Hippocampal formation (tissue), 2 donors: ENCODE measurements around the gene KANK2.
"Not testable (repeated sequence)": the region's sequence is repeated elsewhere in the genome, so short reads cannot be mapped to it uniquely, and the experiment has no call there.

Experiments
- DNase-seq, 2 donors: peaks; one replicate each; lab custom pipeline; 2025; lab: John Stamatoyannopoulos, UW

The KANK2 gene

DNA sequence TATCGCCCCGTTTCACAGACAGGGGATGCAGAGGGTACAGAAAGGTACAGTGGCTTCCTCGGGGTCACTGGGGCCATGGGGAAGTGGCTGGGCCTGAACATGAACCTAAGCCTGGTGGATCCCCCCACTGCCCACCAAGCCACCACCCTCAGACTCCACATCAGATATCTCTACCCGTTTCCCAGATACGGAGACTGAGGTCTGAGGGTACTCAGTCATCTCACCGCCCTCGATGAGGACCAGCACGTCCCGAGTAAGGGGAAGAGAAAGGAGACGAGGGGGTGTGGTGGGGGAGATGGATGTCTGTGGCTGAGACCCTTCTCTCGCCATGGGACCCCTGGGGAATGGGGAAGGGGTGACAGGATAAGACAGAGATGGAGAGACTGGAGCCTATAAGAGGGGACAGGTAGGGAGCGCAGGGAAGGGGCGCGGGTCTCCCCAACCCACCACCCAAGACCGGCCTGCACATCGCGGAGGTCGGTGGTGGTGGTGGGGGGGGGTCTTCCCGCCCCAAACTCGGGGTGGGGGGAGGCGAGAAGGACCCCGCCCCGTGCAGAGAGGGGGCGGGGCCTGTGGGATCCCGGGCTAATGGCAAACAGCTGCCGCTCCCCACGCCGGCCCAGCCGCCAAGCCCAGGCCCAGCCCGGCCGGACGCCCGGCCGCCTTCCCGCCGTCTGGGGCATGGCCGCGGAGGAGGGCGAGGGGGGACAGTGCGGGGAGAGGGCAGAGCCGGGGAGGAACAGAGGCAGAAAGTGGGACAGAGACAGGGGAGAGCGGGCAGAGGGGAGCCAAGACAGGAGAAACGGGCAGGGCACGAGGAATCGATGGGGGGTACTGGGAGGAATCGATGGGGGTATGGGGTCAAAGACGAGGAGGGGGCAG, 698 bp downstream of the KANK2 start:
- no peak for DNase-seq

GRCh38 chr19:11195681-11196080, 1.7 kb downstream of the KANK2 start:
- DNase-seq = no peak

DNA sequence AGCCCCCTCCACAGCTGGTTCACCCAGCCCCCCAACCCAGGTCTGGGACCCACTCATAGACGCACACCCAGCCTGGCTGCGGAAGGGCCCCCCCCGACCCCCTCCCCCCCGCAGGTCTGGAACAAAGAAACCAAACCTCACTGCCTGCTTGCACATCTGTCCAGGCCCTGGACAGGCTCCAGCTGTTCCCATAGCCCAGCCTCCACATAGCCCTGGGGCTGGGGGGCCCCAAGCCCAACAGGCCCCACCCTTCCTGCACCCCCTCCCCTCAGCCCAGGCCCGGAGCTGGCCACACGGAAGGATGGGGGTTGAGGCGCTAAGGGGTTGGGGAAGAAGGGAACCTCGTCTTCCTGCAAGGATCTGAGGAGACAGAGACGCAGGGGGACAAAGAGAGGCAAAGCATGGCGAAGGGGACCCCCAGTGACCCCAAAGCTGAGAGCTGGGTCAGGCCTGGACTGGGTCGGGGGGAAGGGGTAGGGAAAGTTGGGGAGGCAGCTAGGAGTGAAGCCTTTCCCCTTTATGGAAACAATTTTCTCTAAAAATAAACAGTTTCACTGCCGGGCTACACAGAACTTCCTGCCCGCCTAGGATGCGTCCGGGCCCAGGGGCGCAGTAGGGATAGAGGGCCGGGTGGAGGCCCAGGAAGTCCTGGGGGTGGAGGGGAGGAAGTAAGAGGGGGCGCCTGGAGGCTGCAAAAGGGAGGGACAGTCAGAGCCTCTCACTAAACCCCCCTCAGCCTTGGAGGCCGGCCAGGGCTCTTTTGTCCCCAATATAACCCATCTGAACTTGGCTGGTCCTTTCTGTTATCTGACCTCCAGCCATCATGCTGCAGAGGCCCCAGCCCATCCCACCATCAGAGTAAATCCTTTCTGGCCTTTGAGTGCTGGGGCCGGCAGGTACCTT, 2.4 kb downstream of the KANK2 start:
- no peak for DNase-seq

DNA sequence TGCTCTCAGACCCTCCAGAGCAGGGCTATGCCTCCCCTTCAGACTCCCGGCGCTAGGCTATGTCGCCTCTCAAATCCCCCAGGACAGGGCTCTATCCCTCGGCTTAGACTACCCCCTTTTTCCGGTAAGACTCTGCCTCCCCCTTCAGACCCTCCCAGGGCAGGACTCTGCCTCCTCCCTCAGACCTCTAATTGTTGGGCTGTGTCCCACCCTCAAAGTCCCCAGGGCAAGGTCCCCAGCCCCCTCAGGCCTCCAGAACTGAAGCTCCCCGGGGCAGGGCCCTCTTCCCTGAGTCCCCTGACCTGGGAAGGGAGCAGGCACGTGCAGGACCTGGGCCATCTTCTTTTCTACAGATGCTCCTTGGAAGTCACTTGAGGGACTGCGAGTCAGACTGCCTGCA, 3.2 kb downstream of the KANK2 start:
- no peak for DNase-seq

DNA sequence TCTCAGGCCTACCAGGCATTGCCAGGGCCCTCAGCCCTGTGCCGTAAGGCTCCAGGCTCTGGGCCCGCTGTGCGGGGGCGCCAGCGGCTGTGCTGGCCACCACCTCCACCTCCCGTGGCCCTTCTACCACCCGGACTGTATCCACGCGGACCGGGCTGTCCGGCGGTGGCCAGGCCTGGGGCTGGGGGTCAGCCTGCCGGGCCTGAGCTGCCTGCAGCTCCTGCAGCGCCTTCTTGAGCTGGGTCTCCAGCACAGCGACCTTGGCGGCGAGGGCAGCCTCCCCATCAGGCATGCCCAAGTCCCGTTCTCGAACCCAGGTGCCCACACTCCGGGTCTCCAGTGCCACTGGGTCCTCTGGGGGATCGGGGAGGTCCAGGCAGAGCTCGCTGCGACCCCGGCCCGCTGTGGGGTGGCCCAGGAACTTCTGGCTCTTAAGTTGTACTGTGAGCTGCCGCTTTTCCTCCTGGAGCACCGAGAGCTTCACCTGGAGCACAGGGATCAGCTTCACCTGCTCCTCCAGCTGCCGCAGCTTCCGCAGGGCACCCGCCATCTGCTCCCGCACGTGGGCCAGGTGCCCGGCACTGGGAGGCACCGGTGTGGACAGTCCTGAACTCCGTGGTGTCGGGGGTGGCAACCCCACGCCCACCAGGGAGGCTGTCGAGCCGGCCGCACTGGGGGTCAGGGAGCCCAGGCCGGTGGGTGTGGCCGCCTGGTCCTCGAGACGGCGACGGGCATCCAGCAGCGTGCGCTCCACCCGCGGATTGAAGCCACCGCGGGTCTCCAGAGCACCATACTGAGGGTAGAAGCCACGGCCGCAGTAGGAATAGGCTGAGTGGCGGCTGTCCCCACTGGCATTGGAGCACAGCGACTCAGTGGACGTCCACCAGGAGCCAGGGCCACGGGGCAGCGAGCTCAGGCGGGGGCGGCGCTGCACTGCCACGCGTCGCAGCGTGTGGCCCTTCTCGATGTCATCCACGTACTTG, 4.1 kb downstream of the KANK2 start:
- no peak for DNase-seq

DNA sequence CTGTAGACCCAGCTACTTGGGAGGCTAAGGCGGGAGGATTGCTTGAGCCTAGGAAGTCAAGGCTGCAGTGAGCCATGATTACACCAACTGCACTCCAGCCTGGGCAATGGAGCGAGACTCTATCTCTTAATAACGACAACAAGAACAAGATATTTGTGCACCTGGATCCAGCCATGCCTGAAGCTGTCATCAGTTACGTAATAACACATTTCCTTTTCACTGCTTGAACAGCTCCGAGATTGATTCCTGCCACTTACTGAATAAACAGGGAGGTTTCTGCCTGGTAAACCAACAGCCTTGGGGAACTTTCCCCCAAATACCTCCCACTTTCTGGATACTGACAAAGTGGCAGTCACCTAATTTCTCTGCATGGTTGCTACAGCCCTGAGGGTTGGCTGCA, 5.4 kb downstream of the KANK2 start:
- no peak for DNase-seq

GRCh38 chr19:11191273-11191755, 6.0 kb downstream of the KANK2 start:
- DNase-seq = no peak

GRCh38 chr19:11190501-11190900, 6.8 kb downstream of the KANK2 start:
- no peak for DNase-seq

- no peak for DNase-seq
These were observed 9.9 kb downstream of the KANK2 start for GRCh38 chr19:11187441-11187840.

- DNase-seq = no peak
These were observed 14.4 kb downstream of the KANK2 start for GRCh38 chr19:11182994-11183393.

DNA sequence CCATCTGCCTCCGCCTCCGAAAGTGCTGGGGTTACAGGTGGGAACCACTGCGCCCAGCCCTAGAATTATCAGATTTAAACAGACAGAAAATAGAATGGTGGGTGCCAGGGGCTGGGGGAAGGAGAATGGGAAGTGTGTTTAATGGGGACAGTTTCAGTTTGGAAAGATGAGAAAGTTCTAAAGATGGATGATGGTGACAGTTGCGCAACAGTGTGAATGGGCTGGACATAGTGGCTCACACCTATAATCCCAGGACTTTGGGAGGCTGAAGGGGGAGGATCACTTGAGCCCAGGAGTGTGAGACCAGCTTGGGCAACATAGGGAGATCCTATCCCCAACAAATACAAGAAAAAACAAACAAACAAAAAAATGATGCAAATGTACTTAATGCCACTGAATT, 15.9 kb downstream of the KANK2 start:
- no peak for DNase-seq

- DNase-seq = not testable (repeated sequence)
These were observed 16.4 kb downstream of the KANK2 start for GRCh38 chr19:11180975-11181374.

DNA sequence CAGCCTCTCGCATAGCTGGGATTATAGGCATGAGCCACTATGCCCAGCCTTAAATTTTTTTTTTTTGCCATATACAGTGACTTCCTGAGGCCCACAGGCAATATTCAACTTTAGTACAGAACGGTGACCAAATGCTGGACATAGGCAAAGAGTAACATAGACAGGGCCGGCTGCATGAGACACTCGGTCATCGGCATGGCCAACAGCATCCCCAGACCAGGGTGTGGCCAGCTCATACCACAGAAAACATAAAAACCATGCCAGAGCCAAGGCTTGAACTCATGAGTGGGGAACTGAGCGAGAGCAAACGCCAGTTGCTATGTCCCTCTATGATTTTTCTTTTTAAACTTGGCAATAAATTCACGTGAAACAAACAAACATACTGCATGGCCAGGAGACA, 17.0 kb downstream of the KANK2 start:
- no peak for DNase-seq

DNA sequence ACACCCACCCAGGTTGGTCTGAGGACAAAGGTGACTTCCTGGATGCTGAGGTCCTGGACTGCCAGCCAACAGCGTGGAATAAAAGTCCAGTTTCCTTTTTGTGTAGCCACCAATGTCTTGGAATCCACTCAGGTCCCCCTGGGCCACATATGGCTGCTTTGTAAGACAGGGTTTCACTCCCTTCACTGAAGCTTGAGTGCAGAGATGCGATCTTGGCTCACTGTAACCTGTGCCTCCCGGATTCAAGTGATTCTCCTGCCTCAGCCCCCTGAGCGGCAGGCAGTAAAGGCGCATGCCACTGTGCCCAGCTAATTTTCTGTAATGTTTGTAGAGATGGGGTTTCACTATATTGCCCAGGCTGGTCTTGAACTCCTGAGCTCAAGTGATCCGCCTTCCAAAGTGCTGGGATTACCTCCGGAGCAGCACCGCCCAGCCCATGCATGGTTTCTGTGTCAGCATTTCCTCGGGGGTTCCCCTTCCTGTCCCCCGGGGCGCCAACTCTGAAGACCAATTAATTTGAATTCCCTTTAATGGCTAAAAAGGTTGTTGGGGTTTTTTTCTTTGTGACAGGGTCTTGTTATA, 17.5 kb downstream of the KANK2 start:
- no peak for DNase-seq

GRCh38 chr19:11179145-11179465, 18.2 kb downstream of the KANK2 start:
- DNase-seq = not testable (repeated sequence)

DNA sequence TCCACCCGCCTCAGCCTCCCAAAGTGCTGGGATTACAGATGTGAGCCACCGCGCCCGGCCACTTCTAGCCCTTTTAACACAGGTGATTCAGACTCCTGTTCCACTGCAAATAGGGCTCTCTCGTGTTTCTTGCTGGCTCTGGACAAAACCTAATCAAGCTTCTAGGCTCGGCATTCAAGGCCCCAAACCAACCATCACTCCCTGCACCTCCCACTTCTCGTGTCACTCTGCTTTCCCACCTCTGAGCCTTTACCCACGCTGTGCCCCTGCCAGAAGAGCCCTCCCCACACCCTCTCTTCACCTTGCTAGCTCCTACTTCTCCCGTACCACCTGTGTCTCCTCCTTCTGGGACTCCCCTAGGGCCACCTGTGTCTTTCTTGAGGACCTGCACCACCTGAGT, 19.8 kb downstream of the KANK2 start:
- DNase-seq = no peak

DNA sequence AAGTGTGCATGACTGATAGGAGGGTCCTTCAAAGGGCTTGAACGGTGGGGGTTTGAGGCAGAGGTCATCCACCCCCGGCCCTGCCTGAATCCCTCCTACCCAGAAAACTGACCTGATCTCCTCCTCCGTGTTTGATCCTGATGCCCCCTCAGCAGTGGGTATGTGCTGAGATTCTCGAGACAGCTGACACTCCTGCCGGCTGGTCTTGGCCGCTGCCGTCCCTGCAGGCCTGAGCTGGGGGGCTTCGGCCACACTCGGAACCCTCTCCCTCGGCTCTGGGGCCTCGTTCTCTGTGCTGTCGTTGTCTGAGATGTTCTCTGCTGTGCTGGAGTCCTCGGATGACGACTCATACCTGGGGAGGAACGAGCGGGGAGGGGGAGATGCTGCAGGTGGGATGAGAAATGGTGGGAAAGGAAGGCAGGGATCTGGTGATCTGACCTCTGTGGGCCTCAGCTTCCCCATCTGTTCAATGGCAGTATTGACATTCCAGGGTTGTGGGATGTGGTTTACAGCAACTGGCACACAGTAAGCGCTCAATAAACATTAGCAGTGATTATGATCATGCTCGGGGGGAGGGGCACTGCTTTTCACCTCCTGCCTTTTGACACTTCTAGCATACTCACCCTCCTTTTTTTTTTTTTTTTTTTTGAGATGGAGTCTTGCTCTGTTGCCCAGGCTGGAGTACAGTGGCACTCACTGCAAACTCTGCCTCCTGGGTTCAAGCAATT, 20.7 kb downstream of the KANK2 start:
- DNase-seq = no peak

DNA sequence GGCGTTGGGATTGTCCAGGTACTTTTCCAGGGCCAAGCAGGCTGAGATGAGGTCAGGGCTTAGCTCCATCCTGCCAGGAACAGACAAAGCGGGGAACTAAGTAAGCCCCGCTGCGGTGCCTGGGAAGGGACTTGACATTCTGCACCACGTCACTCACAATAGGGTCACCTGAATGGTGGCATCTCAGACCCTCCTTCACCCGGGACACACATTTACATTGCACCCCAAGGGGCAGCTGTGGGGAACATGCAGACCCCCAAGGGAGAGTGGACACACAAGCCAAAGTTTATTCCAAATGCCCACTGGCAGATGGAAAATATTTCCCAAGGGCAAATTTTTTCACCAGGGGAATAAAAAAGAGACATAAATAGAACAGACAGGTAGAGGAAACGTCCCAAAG, 21.4 kb downstream of the KANK2 start:
- DNase-seq = no peak

GRCh38 chr19:11174336-11174735, 23.0 kb downstream of the KANK2 start:
- DNase-seq = no peak

- no peak for DNase-seq
These were observed 23.7 kb downstream of the KANK2 start for GRCh38 chr19:11173516-11174155.
